Measurements from ENCODE around the gene NUMBL.
A peak's percentile ranks its signal among the peaks of the same experiment; 100 is the strongest.

NUMBL gene

GRCh38 chr19:40686882-40687524 lies 3.4 kb downstream of the NUMBL start:
- Mint-ChIP-seq H3K9me3 (no peaks in the 10 kb centered on the region), H3K4me1 (peaks cover 12% of the 10 kb centered on the region), H3K4me3 (no peak overlapping the region), H3K27me3 (no peaks in the 10 kb centered on the region), H3K27ac (no peak overlapping the region)
- no peak for DNase-seq
- ATAC-seq, result no peak

- no peak overlapping the region for H3K27ac Mint-ChIP-seq
- no peak for ATAC-seq
- DNase-seq, result no peak
- H3K27me3 Mint-ChIP-seq, result no peaks in the 10 kb centered on the region
- H3K9me3 Mint-ChIP-seq, result no peaks in the 10 kb centered on the region
- H3K4me1 Mint-ChIP-seq, result no peaks in the 10 kb centered on the region
- no peak overlapping the region for H3K4me3 Mint-ChIP-seq
These were observed 4.9 kb downstream of the NUMBL start for GRCh38 chr19:40685563-40685962.

- ATAC-seq (no peak), DNase-seq (no peak)
- H3K27ac Mint-ChIP-seq, result no peak overlapping the region
- no peaks in the 10 kb centered on the region for H3K4me1 Mint-ChIP-seq
- H3K4me3 Mint-ChIP-seq, result no peak overlapping the region
- H3K9me3 Mint-ChIP-seq, result no peaks in the 10 kb centered on the region
- no peaks in the 10 kb centered on the region for H3K27me3 Mint-ChIP-seq
These were observed 5.4 kb downstream of the NUMBL start for GRCh38 chr19:40685016-40685526.

GRCh38 chr19:40684280-40684679 lies 6.2 kb downstream of the NUMBL start:
- peak; percentile 33 for ATAC-seq
- no peaks in the 10 kb centered on the region for H3K4me1 Mint-ChIP-seq

GRCh38 chr19:40683437-40683836 lies 7.0 kb downstream of the NUMBL start:
- Mint-ChIP-seq H3K27me3 (no peaks in the 10 kb centered on the region), H3K27ac (no peak overlapping the region), H3K9me3 (no peaks in the 10 kb centered on the region), H3K4me3 (no peak overlapping the region), H3K4me1 (no peaks in the 10 kb centered on the region)
- no peak for ATAC-seq
- DNase-seq, result no peak

More at GRCh38 chr19:40684280-40684679, 6.2 kb downstream of the NUMBL start:
- Mint-ChIP-seq H3K27ac (no peak overlapping the region), H3K4me3 (no peak overlapping the region), H3K9me3 (no peaks in the 10 kb centered on the region), H3K27me3 (no peaks in the 10 kb centered on the region)
- no peak for DNase-seq

- no peak overlapping the region for H3K27ac Mint-ChIP-seq
- no peak overlapping the region for H3K4me3 Mint-ChIP-seq
These were observed 8.0 kb downstream of the NUMBL start for GRCh38 chr19:40682431-40682964.

GRCh38 chr19:40681039-40681438 lies 9.4 kb downstream of the NUMBL start:
- ATAC-seq (no peak), DNase-seq (no peak)
- no peaks in the 10 kb centered on the region for H3K4me1 Mint-ChIP-seq
- no peak overlapping the region for H3K4me3 Mint-ChIP-seq
- H3K27me3 Mint-ChIP-seq, result no peaks in the 10 kb centered on the region
- H3K9me3 Mint-ChIP-seq, result no peaks in the 10 kb centered on the region
- peak overlapping the region in 1 of 2 donors; percentile 49 for H3K27ac Mint-ChIP-seq

More at GRCh38 chr19:40682431-40682964, 8.0 kb downstream of the NUMBL start:
- DNase-seq, result no peak
- Mint-ChIP-seq H3K27me3 (no peaks in the 10 kb centered on the region), H3K9me3 (no peaks in the 10 kb centered on the region), H3K4me1 (no peaks in the 10 kb centered on the region)
- ATAC-seq, result no peak

- DNase-seq, result no peak
- ATAC-seq, result no peak
- H3K9me3 Mint-ChIP-seq, result no peaks in the 10 kb centered on the region
- H3K4me3 Mint-ChIP-seq, result no peak overlapping the region
- H3K27me3 Mint-ChIP-seq, result no peaks in the 10 kb centered on the region
- H3K27ac Mint-ChIP-seq, result no peak overlapping the region
- no peaks in the 10 kb centered on the region for H3K4me1 Mint-ChIP-seq
These were observed 13.3 kb downstream of the NUMBL start for GRCh38 chr19:40677156-40677555.

- Mint-ChIP-seq H3K4me1 (no peaks in the 10 kb centered on the region), H3K9me3 (no peaks in the 10 kb centered on the region), H3K27ac (no peak overlapping the region), H3K27me3 (no peaks in the 10 kb centered on the region), H3K4me3 (no peak overlapping the region)
- DNase-seq (no peak), ATAC-seq (no peak)
These were observed 16.2 kb downstream of the NUMBL start for GRCh38 chr19:40674291-40674690.

- no peak for ATAC-seq
- Mint-ChIP-seq H3K27ac (no peak overlapping the region), H3K4me1 (no peaks in the 10 kb centered on the region), H3K4me3 (no peak overlapping the region), H3K27me3 (no peaks in the 10 kb centered on the region), H3K9me3 (no peaks in the 10 kb centered on the region)
- no peak for DNase-seq
These were observed 17.1 kb downstream of the NUMBL start for GRCh38 chr19:40673397-40673796.

GRCh38 chr19:40672573-40673299 lies 17.7 kb downstream of the NUMBL start:
- no peak overlapping the region for H3K27ac Mint-ChIP-seq
- no peaks in the 10 kb centered on the region for H3K27me3 Mint-ChIP-seq
- DNase-seq (no peak), ATAC-seq (no peak)
- no peaks in the 10 kb centered on the region for H3K9me3 Mint-ChIP-seq
- no peaks in the 10 kb centered on the region for H3K4me1 Mint-ChIP-seq
- no peak overlapping the region for H3K4me3 Mint-ChIP-seq

GRCh38 chr19:40672038-40672437 lies 18.4 kb downstream of the NUMBL start:
- ATAC-seq (no peak), DNase-seq (no peak)
- Mint-ChIP-seq H3K27ac (no peak overlapping the region), H3K4me3 (no peak overlapping the region), H3K27me3 (no peaks in the 10 kb centered on the region), H3K9me3 (no peaks in the 10 kb centered on the region), H3K4me1 (peaks cover under 1% of the 10 kb centered on the region)

- ATAC-seq (no peak), DNase-seq (no peak)
- H3K4me1 Mint-ChIP-seq, result peaks cover 7% of the 10 kb centered on the region
- no peaks in the 10 kb centered on the region for H3K9me3 Mint-ChIP-seq
- H3K27me3 Mint-ChIP-seq, result no peaks in the 10 kb centered on the region
- H3K4me3 Mint-ChIP-seq, result no peak overlapping the region
- no peak overlapping the region for H3K27ac Mint-ChIP-seq
These were observed 19.0 kb downstream of the NUMBL start for GRCh38 chr19:40671404-40671803.

GRCh38 chr19:40668991-40669614 lies 21.3 kb downstream of the NUMBL start:
- no peak overlapping the region for H3K27ac Mint-ChIP-seq
- no peak overlapping the region for H3K4me3 Mint-ChIP-seq
- peaks cover 12% of the 10 kb centered on the region for H3K4me1 Mint-ChIP-seq
- no peak for DNase-seq
- no peaks in the 10 kb centered on the region for H3K27me3 Mint-ChIP-seq
- H3K9me3 Mint-ChIP-seq, result no peaks in the 10 kb centered on the region
- ATAC-seq, result no peak

GRCh38 chr19:40667602-40668001 lies 22.8 kb downstream of the NUMBL start:
- no peak for DNase-seq
- Mint-ChIP-seq H3K4me3 (no peak overlapping the region), H3K9me3 (no peaks in the 10 kb centered on the region), H3K27ac (no peak overlapping the region), H3K27me3 (no peaks in the 10 kb centered on the region), H3K4me1 (peaks cover 27% of the 10 kb centered on the region)
- no peak for ATAC-seq
